ENCODE results near the gene WDHD1. TPM values are rescaled to one million over a fixed set of nuclear protein-coding genes. Genes with fewer than 3 reads are reported as not detected.

Gene WDHD1
- total RNA-seq, 2 experiments from 2014 or later = 1.8 to 2.2 TPM

- no peak overlapping the region for H3K4me3 Mint-ChIP-seq
- TF ChIP-seq CTCF (IDR thresholded peaks at IDR 0.05) = no peak
- Histone ChIP-seq H3K4me3 (ENCODE audit: low read length) (no peak overlapping the region), H3K27me3 (ENCODE audit: control insufficient read depth in 1 of 2, insufficient read depth in 2 of 2, low read length in 2 of 2) (no peaks in the 10 kb centered on the region), H3K27ac (ENCODE audit: low read depth in 1 of 2, low read length in 2 of 2) (no peak overlapping the region), H3K4me1 (ENCODE audit: insufficient read depth, low read length) (peaks cover 17% of the 10 kb centered on the region), H3K36me3 (ENCODE audit: insufficient read depth, low read length) (no peaks in the 10 kb centered on the region), H3K9me3 (ENCODE audit: control insufficient read depth in 1 of 2, insufficient read depth in 1 of 2, low read length in 2 of 2) (no peaks in the 10 kb centered on the region)
- H3K9me3 Mint-ChIP-seq = no peaks in the 10 kb centered on the region
- H3K27ac Mint-ChIP-seq = no peak overlapping the region
- H3K36me3 Mint-ChIP-seq (ENCODE audit: low read depth) = no peaks in the 10 kb centered on the region
- no peak for ATAC-seq (ENCODE audit: poor library complexity)
- DNase-seq = no peak
- H3K4me1 Mint-ChIP-seq (ENCODE audit: low read depth) = peaks cover 63% of the 10 kb centered on the region
- H3K27me3 Mint-ChIP-seq = no peaks in the 10 kb centered on the region
- POLR2A ChIA-PET = no interaction called here
- CTCF ChIA-PET = interaction anchor here (1.4 to 3.5 kb wide), 2 partner anchors 11 to 18 kb away, joined by 3 to 11 read pairs; partner anchors contain the start of gene GCH1
- intact Hi-C loops (cut with DNase I, micrococcal nuclease) = no loop called here
Observed at GRCh38 chr14:54891471-54892245, 135.2 kb downstream of the WDHD1 start.

- ATAC-seq (ENCODE audit: poor library complexity) = no peak
- Mint-ChIP-seq H3K9me3 (no peaks in the 10 kb centered on the region), H3K4me3 (no peak overlapping the region), H3K4me1 (ENCODE audit: low read depth) (peaks cover 65% of the 10 kb centered on the region), H3K27me3 (no peaks in the 10 kb centered on the region), H3K36me3 (ENCODE audit: low read depth) (no peaks in the 10 kb centered on the region), H3K27ac (no peak overlapping the region)
- TF ChIP-seq CTCF (IDR thresholded peaks at IDR 0.05) = no peak
- Histone ChIP-seq H3K4me1 (ENCODE audit: insufficient read depth, low read length) (peaks cover 17% of the 10 kb centered on the region), H3K4me3 (ENCODE audit: low read length) (no peak overlapping the region), H3K36me3 (ENCODE audit: insufficient read depth, low read length) (no peaks in the 10 kb centered on the region), H3K27ac (ENCODE audit: low read depth in 1 of 2, low read length in 2 of 2) (no peak overlapping the region), H3K27me3 (ENCODE audit: control insufficient read depth in 1 of 2, insufficient read depth in 2 of 2, low read length in 2 of 2) (no peaks in the 10 kb centered on the region), H3K9me3 (ENCODE audit: control insufficient read depth in 1 of 2, insufficient read depth in 1 of 2, low read length in 2 of 2) (no peaks in the 10 kb centered on the region)
- DNase-seq = peak in 2 of 14 experiments; percentile 25 to 26
- CTCF ChIA-PET = no interaction called here
- intact Hi-C loops (cut with DNase I, micrococcal nuclease) = no loop called here
- POLR2A ChIA-PET = interaction anchor here (1.2 kb wide), 1 partner anchor 10 kb away, joined by 4 read pairs; no protein-coding TSS in a partner anchor
Observed at GRCh38 chr14:54890788-54891187, 136.1 kb downstream of the WDHD1 start.

GRCh38 chr14:54889919-54890318, 137.0 kb downstream of the WDHD1 start:
- DNase-seq = no peak
- ChIA-PET POLR2A (interaction anchor here (1.2 kb wide), 1 partner anchor 9 kb away, joined by 4 read pairs; no protein-coding TSS in a partner anchor), CTCF (interaction anchor here (0.9 kb wide), 1 partner anchor 13 kb away, joined by 3 read pairs; the partner anchor contains the start of gene GCH1)
- no peak overlapping the region for H3K27ac ChIP-seq (ENCODE audit: low read depth in 1 of 2, low read length in 2 of 2)
- Mint-ChIP-seq H3K4me3 (no peak overlapping the region), H3K4me1 (ENCODE audit: low read depth) (peaks cover 63% of the 10 kb centered on the region), H3K27ac (no peak overlapping the region), H3K9me3 (no peaks in the 10 kb centered on the region), H3K27me3 (no peaks in the 10 kb centered on the region), H3K36me3 (ENCODE audit: low read depth) (no peaks in the 10 kb centered on the region)
- H3K4me3 ChIP-seq (ENCODE audit: low read length) = no peak overlapping the region
- H3K36me3 ChIP-seq (ENCODE audit: insufficient read depth, low read length) = no peaks in the 10 kb centered on the region
- intact Hi-C loops (cut with DNase I, micrococcal nuclease) = no loop called here
- H3K4me1 ChIP-seq (ENCODE audit: insufficient read depth, low read length) = peaks cover 19% of the 10 kb centered on the region
- no peak for ATAC-seq (ENCODE audit: poor library complexity)
- no peaks in the 10 kb centered on the region for H3K27me3 ChIP-seq (ENCODE audit: control insufficient read depth in 1 of 2, insufficient read depth in 2 of 2, low read length in 2 of 2)
- no peak for TF ChIP-seq CTCF (IDR thresholded peaks at IDR 0.05)
- H3K9me3 ChIP-seq (ENCODE audit: control insufficient read depth in 1 of 2, insufficient read depth in 1 of 2, low read length in 2 of 2) = no peaks in the 10 kb centered on the region

Other genes with a start within 250 kb of the WDHD1 start
- gene GCH1, start 124.3 kb downstream of the WDHD1 start, total RNA-seq = 10 to 100 TPM; 18.4 to 20.4 TPM
- gene SOCS4, start 137 bp upstream of the WDHD1 start, total RNA-seq = 10 to 100 TPM; 19.5 to 20.7 TPM
- gene MAPK1IP1L, start 24.5 kb upstream of the WDHD1 start, total RNA-seq = 100 to 1,000 TPM; 198 to 207 TPM
- gene LGALS3, start 102.2 kb upstream of the WDHD1 start, total RNA-seq = 10 to 100 TPM; 11.7 to 12.1 TPM
- gene DLGAP5, start 164.5 kb upstream of the WDHD1 start, total RNA-seq = under 1 TPM in 1 of 2 experiments, not detected in 1; 0.25 TPM
- 10 to 100 TPM; 28.3 to 29.7 TPM for gene FBXO34, start 244.3 kb upstream of the WDHD1 start, total RNA-seq

Measured in CD4-positive, alpha-beta T cell (primary cell).